CD4-positive, alpha-beta T cell (primary cell): ENCODE measurements around the gene EIF4E1B. TPM values are rescaled to one million over a fixed set of nuclear protein-coding genes. Genes with fewer than 3 reads are reported as not detected.

Source experiments
- ATAC-seq: fragments of 200-7000 bp; cut with Tn5 transposase; one replicate; pipeline ENCODE4 v1.10.0; 2022; ENCODE audit warnings: mild to moderate bottlenecking; ENCODE audit not compliant: poor library complexity
- CTCF ChIA-PET: fragments of 350-600 bp; sonication (Branson Sonifier 250); formaldehyde crosslinking; loops from one replicate; lab custom pipeline; 2021; ENCODE audit warnings: antibody characterized with exemption, inconsistent platforms; lab: Charles Lee
- POLR2A ChIA-PET: fragments of 350-600 bp; sonication (Branson Sonifier 250); formaldehyde crosslinking; loops from one replicate; lab custom pipeline; 2021; ENCODE audit warnings: antibody characterized with exemption, inconsistent platforms; lab: Charles Lee
- DNase-seq, 14 experiments: peaks; one replicate each; pipeline ENCODE4 v3.0.0-alpha.2; 2013 to 2020; ENCODE audit warnings: mixed read lengths in 2 of 14
- H3K27ac ChIP-seq, 2 donors: one replicate each; pipeline versions ENCODE4 v1.5.1 to v1.7.0; 2013; ENCODE audit warnings: low read length in 2 of 2, low read depth in 1 of 2, mild to moderate bottlenecking in 1 of 2
- H3K27me3 ChIP-seq, 2 experiments: 1 replicate in 1 of 2; 2 replicates in 1 of 2; pipeline versions ENCODE4 v1.6.1 to v1.7.0; 2013; ENCODE audit warnings: low read length in 2 of 2, control low read depth in 1 of 2, mild to moderate bottlenecking in 1 of 2, moderate library complexity in 1 of 2; ENCODE audit not compliant: insufficient read depth in 2 of 2, control insufficient read depth in 1 of 2
- H3K36me3 ChIP-seq: one replicate; pipeline ENCODE4 v1.6.1; 2013; ENCODE audit warnings: low read length, control low read depth; ENCODE audit not compliant: insufficient read depth
- H3K4me1 ChIP-seq: one replicate; pipeline ENCODE4 v1.6.1; 2013; ENCODE audit warnings: low read length, control low read depth; ENCODE audit not compliant: insufficient read depth
- H3K4me3 ChIP-seq: one replicate; pipeline ENCODE4 v1.5.1; 2013; ENCODE audit warnings: mild to moderate bottlenecking, low read length, moderate library complexity
- H3K9me3 ChIP-seq, 2 experiments: 1 replicate in 1 of 2; 2 replicates in 1 of 2; pipeline versions ENCODE4 v1.6.1 to v1.7.0; 2013; ENCODE audit warnings: low read length in 2 of 2, mild to moderate bottlenecking in 2 of 2, control low read depth in 1 of 2, moderate library complexity in 1 of 2; ENCODE audit not compliant: control insufficient read depth in 1 of 2, insufficient read depth in 1 of 2
- H3K27ac Mint-ChIP-seq: one replicate; pipeline ENCODE4 v1.8.0; 2020; ENCODE audit warnings: mixed read lengths
- H3K27me3 Mint-ChIP-seq: one replicate; pipeline ENCODE4 v1.8.0; 2021; ENCODE audit warnings: mixed read lengths
- H3K36me3 Mint-ChIP-seq: one replicate; pipeline ENCODE4 v1.8.0; 2021; ENCODE audit warnings: low read depth, mixed read lengths
- H3K4me1 Mint-ChIP-seq: one replicate; pipeline ENCODE4 v1.8.0; 2021; ENCODE audit warnings: low read depth, mixed read lengths
- H3K4me3 Mint-ChIP-seq: one replicate; pipeline ENCODE4 v1.8.0; 2020; ENCODE audit warnings: mild to moderate bottlenecking, mixed read lengths
- H3K9me3 Mint-ChIP-seq: one replicate; pipeline ENCODE4 v1.8.0; 2020; ENCODE audit warnings: mixed read lengths
- intact Hi-C, 2 experiments: fragments of 100-400 bp; cut with DNase I in 1 of 2; cut with micrococcal nuclease in 1 of 2; formaldehyde crosslinking; loops; one replicate each; pipeline versions ENCODE4 v1.15.1 to v1.9.0; 2023 to 2025; cut with DNase I, micrococcal nuclease
- total RNA-seq, 174 experiments: library from RNA in 2 of 174; stranded (reverse) in 2 of 174; gene quantifications; one replicate each; pipeline ENCODE4 v1.2.3 and lab custom pipeline; 2021 to 2026
- TF ChIP-seq, protein P1 (sequence below): fragments of 200-600 bp; IDR thresholded peaks from one replicate; pipeline ENCODE4 v1.8.0; 2022; ENCODE audit warnings: antibody characterized with exemption, mild to moderate bottlenecking

Gene EIF4E1B
- total RNA-seq, 2 experiments from 2014 or later, result not detected

DNA sequence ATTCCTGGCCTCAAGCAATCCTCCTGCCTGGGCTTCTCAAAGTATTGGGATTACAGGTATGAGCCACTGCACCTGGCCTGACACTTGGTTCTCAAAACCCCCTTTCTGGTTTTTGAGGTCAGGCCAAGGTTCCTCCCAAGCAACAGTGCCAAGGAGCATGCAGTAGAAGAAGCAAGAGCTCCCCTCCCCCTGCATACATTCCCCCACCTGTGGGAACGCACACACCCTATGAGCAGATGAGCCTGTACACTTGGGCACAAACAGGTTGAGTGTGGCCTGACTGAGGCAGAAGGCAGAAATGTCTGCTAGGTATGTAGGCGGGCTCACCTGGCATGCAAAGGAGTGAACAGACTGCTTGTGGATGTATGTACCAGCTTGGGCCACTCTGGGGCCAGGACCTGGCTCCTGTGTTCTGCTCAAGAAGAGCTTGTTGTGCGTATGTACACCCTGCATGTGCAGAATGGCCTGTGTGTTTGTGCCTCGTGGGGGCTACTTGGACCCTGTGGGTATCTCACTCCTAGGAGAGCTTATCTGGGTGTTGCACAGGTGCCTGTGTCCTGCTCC is 22.3 kb upstream of the EIF4E1B start:
- TF ChIP-seq, protein P1, sequence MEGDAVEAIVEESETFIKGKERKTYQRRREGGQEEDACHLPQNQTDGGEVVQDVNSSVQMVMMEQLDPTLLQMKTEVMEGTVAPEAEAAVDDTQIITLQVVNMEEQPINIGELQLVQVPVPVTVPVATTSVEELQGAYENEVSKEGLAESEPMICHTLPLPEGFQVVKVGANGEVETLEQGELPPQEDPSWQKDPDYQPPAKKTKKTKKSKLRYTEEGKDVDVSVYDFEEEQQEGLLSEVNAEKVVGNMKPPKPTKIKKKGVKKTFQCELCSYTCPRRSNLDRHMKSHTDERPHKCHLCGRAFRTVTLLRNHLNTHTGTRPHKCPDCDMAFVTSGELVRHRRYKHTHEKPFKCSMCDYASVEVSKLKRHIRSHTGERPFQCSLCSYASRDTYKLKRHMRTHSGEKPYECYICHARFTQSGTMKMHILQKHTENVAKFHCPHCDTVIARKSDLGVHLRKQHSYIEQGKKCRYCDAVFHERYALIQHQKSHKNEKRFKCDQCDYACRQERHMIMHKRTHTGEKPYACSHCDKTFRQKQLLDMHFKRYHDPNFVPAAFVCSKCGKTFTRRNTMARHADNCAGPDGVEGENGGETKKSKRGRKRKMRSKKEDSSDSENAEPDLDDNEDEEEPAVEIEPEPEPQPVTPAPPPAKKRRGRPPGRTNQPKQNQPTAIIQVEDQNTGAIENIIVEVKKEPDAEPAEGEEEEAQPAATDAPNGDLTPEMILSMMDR, result no peak
- POLR2A ChIA-PET, result no interaction called here
- H3K9me3 ChIP-seq, result no peaks in the 10 kb centered on the region
- H3K27ac ChIP-seq, result no peak overlapping the region
- Mint-ChIP-seq H3K36me3 (no peaks in the 10 kb centered on the region), H3K4me1 (peaks cover 11% of the 10 kb centered on the region), H3K9me3 (no peaks in the 10 kb centered on the region), H3K4me3 (peak overlapping the region; percentile 88), H3K27me3 (peaks cover 34% of the 10 kb centered on the region), H3K27ac (no peak overlapping the region)
- H3K27me3 ChIP-seq, result peaks cover 9 to 13% of the 10 kb centered on the region in 2 experiments
- CTCF ChIA-PET, result interaction anchor here (1.0 to 2.3 kb wide), 2 partner anchors 11 to 192 kb away, joined by 4 to 6 read pairs; partner anchors contain the start of gene CLTB
- H3K4me3 ChIP-seq, result no peak overlapping the region
- DNase-seq (no peak), ATAC-seq (no peak)
- peaks cover 15% of the 10 kb centered on the region for H3K4me1 ChIP-seq
- H3K36me3 ChIP-seq, result no peaks in the 10 kb centered on the region
- intact Hi-C loops, result no loop called here

DNA sequence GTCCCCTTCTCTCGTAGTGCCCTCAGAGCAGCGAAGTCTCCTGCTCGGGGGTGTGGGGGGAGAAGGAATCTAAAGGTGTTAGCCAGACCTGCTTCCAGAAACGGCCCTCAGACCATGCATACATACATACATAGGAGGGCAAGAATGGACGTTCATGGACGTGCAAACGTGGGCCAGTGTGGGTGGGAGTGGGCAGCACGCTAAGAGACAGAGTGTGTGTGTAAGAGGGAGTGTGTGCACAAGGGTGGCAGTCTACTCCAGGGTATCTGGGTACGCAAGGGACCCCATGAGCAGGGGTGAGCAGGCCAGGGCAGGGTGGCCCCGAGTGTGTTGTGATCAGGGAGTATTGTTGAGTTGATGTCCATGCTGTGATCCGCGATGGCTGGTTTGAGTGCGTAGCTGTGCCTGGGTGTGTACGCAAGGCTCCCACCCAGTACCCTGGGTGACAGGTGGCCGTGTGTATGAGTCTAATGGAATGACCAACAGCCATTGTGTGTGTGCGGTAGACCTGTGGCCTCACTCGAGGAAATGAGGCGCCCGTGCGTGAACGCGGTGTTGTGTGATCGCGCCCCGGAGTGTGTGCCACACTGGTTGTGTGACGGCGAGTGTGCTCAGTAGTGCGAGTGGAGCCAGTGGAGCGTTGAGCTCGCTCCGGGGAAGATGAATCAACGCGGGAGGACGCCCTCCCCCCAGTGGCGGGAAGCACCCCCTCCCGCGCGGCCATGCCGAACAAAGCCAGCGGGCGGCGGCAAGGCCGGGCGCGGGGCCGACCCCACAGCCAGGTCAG is 21.3 kb upstream of the EIF4E1B start:
- POLR2A ChIA-PET, result no interaction called here
- Mint-ChIP-seq H3K27me3 (peaks cover 39% of the 10 kb centered on the region), H3K4me1 (peaks cover 11% of the 10 kb centered on the region), H3K36me3 (no peaks in the 10 kb centered on the region), H3K27ac (no peak overlapping the region), H3K9me3 (no peaks in the 10 kb centered on the region), H3K4me3 (peak overlapping the region; percentile 88)
- DNase-seq (peak in 2 of 14 experiments; percentile 34 to 42), ATAC-seq (peak; percentile 34)
- CTCF ChIA-PET, result interaction anchor here (2.3 kb wide), 1 partner anchor 12 kb away, joined by 6 read pairs; no protein-coding TSS in a partner anchor
- Histone ChIP-seq H3K27me3 (peaks cover 9 to 13% of the 10 kb centered on the region in 2 experiments), H3K9me3 (no peaks in the 10 kb centered on the region), H3K36me3 (no peaks in the 10 kb centered on the region), H3K27ac (no peak overlapping the region), H3K4me3 (peak overlapping the region; percentile 31), H3K4me1 (peaks cover 15% of the 10 kb centered on the region)
- TF ChIP-seq, protein P1, result no peak
- intact Hi-C loops, result no loop called here

DNA sequence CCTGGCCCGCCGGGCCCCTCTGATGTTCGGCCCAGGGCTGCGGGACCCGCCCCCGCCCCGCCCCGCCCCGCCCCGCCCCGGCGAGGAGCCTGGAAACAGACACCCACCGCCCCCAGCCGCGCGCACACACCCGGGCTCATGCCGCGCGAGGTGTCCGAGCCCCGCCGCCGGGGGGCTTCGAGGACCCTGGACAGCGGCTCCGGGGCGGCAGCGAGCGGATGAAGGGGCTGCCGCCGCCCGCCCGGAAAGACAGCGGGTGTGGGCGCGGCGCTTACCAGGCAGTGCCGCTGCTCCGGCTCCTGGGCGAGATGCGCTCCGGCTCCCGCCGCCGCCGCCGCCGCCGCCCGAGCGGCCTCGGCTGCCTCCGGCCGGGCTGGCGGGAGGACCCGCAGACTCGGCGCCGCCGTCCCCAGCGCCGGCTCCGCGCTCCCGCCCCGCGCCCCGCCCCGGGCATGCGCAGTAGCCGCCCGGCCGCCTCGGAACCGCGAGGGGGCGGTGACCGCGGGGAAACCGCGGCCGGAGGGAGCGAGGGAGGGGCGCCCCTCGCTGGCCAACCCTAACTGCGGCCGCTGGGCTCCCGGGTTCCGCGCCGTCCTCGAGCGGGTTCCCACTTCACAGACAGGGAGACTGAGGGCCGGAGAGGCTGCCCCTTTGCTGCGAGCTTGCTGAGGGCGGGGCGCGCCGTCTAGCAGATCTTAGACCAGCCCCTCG is 20.6 kb upstream of the EIF4E1B start, which contains the start of gene GPRIN1:
Gene GPRIN1, minus strand, starts transcription at position 433 of the 711 bp plus-strand sequence. CDS start 10,322 bp downstream, outside the sequence.
- peaks cover 11% of the 10 kb centered on the region for H3K4me1 Mint-ChIP-seq
- intact Hi-C loops, result no loop called here
- Histone ChIP-seq H3K9me3 (no peaks in the 10 kb centered on the region), H3K27ac (no peak within 1 kb of the TSS), H3K27me3 (peaks cover 9 to 13% of the 10 kb centered on the region in 2 experiments), H3K36me3 (no peaks in the 10 kb centered on the region), H3K4me3 (peak within 1 kb of the TSS; percentile 68), H3K4me1 (peaks cover 15% of the 10 kb centered on the region)
- H3K9me3 Mint-ChIP-seq, result no peaks in the 10 kb centered on the region
- ChIA-PET CTCF (no interaction called here), POLR2A (no interaction called here)
- DNase-seq, result peak in 11 of 14 experiments; percentile 20 to 78 (median 48)
- H3K27me3 Mint-ChIP-seq, result peaks cover 45% of the 10 kb centered on the region
- TF ChIP-seq, protein P1, result no peak
- H3K27ac Mint-ChIP-seq, result no peak within 1 kb of the TSS
- no peaks in the 10 kb centered on the region for H3K36me3 Mint-ChIP-seq
- peak within 1 kb of the TSS; percentile 88 for H3K4me3 Mint-ChIP-seq
- ATAC-seq, result peak; percentile 53
